ENCODE data around the gene TNP1.
A peak's percentile ranks its signal among the peaks of the same experiment; 100 is the strongest.

Gene TNP1

GRCh38 chr2:216873573-216873972 lies 13.7 kb upstream of the TNP1 start:
- no peak for DNase-seq

GRCh38 chr2:216872624-216873023 lies 12.8 kb upstream of the TNP1 start:
- DNase-seq: no peak

GRCh38 chr2:216872040-216872439 lies 12.2 kb upstream of the TNP1 start:
- no peak for DNase-seq

DNA sequence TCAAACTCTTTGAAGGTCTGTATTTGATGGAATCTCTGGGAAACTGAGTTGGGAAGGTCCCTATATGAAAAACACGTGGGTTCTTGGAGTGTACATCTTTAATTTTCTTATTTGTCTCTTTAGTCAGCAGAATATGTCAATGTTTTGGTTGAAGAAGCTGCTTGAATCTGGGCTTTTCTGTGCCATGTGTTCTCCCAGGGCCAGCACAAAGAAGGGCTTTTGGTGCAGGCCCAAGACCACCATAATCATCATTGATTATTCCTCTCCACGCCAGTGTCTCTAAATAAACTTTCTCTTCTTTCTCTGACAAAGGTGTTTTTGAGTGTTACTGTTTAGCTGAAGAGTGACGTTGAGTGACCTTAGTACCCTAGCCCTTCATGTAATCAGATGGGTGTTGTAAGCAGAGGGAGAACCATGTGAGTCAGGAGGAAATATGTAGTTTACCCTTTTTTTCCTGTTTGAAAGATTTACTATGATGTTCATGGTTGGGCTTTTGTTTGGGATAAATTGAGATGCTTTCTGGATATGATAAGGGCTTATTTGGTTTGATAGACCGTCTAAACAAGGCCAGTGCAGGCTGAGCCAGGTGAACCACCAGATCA lies 11.6 kb upstream of the TNP1 start:
- DNase-seq: no peak

DNA sequence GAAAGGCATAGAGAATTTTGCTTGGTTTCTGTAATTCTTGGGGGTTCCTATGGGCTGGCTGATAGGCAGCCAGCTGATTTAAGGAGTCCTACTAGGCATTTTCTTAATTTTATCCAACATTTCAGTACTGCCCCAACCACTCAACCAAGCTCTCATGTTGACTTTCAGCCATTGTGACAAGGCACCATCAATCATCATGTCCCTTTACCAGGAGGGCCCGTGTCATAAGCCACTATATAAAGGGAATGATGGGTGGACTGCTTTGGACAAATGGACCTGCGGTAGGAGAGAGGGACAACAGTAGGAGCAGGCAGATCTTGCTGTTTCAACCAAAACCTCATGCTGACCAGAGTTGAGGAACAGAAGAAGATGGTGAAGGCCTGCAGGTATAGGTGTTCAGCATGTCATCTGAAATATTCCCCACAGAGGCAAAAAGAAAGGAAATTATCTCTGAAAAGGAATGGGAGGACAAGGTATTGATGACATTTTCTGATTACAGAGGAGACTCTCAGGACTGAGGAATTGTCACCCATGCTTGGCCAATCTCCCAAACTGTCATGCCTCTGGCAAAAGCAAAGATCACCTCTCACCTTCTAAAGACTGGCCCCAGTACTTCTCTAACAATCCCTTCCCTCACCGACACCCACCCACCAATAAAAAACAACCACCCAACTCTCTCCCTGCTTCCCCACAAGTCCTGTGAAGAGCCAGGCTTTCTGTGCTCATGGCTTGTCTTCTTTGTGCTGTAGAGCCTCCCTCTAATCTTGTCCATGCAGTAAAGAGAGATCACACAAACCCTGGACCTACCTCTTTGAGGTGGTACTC lies 10.9 kb upstream of the TNP1 start:
- no peak for DNase-seq

GRCh38 chr2:216866515-216867095 lies 6.7 kb upstream of the TNP1 start:
- peak in 1 of 5 experiments; percentile 47 for DNase-seq

GRCh38 chr2:216865658-216866057 lies 5.8 kb upstream of the TNP1 start:
- no peak for DNase-seq

GRCh38 chr2:216863946-216864345 lies 4.1 kb upstream of the TNP1 start:
- DNase-seq: no peak

- DNase-seq: no peak
These were observed 2.9 kb upstream of the TNP1 start for GRCh38 chr2:216862628-216863398.

GRCh38 chr2:216860426-216861137 lies 718 bp upstream of the TNP1 start:
- DNase-seq: no peak

DNA sequence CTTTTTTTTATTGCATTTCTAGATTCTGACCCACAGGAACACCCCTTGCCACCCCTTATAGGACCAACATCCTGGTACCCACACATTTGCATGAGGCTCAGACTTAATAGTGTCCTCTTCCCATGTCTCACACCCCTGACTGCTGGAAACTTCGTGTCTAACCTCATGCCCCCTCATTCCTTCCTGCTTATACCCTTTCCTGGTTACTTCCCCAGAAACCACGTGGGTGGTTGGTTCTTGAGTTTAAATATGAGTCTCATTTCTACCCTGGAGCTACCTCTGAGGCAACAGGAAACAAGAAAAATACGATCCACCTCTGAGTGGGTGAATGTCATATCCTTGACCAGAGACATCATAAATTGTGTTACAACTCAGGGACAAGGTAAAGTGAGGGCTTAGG lies 1.6 kb downstream of the TNP1 start:
- DNase-seq: peak in 1 of 5 experiments; percentile 30

- DNase-seq: peak in 1 of 5 experiments; percentile 80
These were observed 2.7 kb downstream of the TNP1 start for GRCh38 chr2:216857131-216857550.

- DNase-seq: no peak
These were observed 3.3 kb downstream of the TNP1 start for GRCh38 chr2:216856406-216857065.

DNA sequence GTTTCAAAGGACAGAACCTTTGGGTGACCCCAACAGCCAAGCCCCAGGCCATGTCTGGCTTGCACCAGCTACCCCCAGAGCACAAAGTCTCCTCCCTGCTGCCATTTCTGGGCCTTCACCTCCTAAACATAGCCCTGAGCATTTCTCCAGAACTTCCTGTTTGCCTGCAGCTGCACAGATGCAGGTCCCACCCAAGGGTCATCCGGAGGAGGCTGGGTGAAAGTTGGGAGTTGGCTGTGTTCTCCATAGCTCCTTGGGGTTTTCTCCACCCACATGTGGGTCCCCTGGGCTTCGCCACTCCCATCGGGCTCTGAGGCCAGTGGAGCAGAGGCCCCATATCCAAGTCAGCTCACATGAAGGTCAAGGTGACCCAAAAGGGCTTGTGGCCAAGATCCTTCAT lies 4.3 kb downstream of the TNP1 start:
- no peak for DNase-seq

- no peak for DNase-seq
These were observed 4.8 kb downstream of the TNP1 start for GRCh38 chr2:216855079-216855478.

GRCh38 chr2:216851486-216852090 lies 8.3 kb downstream of the TNP1 start:
- no peak for DNase-seq

DNA sequence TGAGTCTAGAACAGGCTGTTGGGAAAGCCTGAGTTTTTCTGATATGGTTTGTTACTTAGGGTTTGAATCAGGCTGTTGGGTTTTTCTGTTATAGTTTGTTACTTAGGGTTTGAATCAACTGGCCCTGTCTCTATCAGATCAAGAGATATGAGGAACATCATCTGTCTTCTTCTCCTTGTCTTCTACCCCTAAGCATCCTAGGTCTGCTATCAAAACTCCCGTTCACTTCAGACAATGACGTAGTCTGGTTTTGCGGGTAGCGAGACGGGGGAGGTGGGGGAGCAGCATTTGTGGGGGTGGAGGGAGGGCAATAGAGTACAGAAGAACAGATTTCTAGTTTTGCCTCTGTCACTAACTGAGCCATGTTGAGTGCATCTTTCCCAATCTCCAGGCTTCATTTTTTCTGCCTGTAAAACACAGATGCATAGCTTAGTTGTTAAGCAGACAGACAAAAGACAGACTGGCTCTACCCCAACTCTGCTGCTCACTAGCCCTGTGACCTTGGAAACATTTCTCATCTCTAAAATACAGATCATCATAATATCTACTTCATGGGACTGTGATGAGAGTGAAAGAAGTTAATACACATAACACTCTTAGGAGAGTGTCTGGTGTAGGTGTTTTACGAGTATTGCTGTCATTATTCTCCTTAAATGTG lies 9.1 kb downstream of the TNP1 start:
- DNase-seq: peak in 1 of 5 experiments; percentile 73

DNA sequence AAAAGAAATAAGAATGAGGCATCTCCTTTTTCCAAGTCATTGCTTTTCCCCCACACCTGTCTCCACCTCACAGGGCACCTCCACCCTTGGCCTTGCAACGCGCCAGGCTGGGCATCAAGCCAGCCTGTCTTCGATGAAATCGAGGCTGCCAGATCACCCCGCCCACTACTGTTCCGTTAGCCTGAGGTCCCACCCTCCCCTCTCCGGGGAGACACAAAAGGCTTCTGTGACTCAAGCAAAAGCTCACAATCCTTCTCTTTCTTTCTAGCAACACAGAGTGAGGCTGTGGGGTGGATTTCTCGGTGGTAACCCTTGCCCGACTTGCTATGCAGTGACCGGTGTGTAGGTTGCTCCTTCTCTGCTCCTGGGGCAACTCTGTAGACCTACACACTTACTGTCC lies 9.9 kb downstream of the TNP1 start:
- DNase-seq: peak in 1 of 5 experiments; percentile 38

- DNase-seq: no peak
These were observed 14.4 kb downstream of the TNP1 start for GRCh38 chr2:216845426-216845825.

DNA sequence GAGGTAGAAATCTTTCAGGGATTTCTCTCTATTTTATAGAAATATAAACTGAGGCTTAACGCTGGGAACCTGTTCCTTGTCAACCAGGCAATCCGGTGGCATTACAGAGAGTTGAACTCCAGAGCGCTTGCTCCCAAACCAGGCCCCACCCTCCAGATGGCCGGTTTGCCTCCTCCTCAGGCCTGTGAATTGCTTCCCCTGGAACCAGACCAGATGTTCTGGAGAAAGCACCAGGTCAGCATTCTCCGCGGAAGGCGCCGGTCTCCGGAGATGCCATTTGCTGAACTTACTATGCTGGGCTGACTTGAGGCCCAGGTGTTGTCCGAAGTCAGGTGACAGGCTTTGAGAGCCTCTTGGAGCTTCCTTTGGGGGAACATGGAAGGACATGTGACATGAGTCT lies 17.2 kb downstream of the TNP1 start:
- no peak for DNase-seq

- no peak for DNase-seq
These were observed 20.2 kb downstream of the TNP1 start for GRCh38 chr2:216839688-216840087.

Measured in T-helper 2 cell (primary cell).